KMS-11 (cell line): Measurements from ENCODE around the gene TEAD1.

Source experiments
- H2AFZ ChIP-seq: fragments of 200-600 bp; sonication (generic); 2 replicates; pipeline ENCODE4 v1.6.1; 2016; ENCODE audit warnings: antibody characterized with exemption, mixed run types, low read depth
- H3K27ac ChIP-seq: fragments of 200-600 bp; sonication (generic); 2 replicates; pipeline ENCODE4 v1.6.1; 2016; ENCODE audit warnings: mild to moderate bottlenecking, mixed run types
- H3K27me3 ChIP-seq: fragments of 200-600 bp; sonication (generic); 2 replicates; pipeline ENCODE4 v1.6.1; 2017; ENCODE audit warnings: mild to moderate bottlenecking, low read depth, mixed run types, moderate library complexity; ENCODE audit not compliant: insufficient read depth
- H3K36me3 ChIP-seq: fragments of 200-600 bp; sonication (generic); 2 replicates; pipeline ENCODE4 v1.6.1; 2017; ENCODE audit warnings: mild to moderate bottlenecking, mixed run types; ENCODE audit not compliant: insufficient read depth
- H3K4me1 ChIP-seq: fragments of 200-600 bp; sonication (generic); 2 replicates; pipeline ENCODE4 v1.6.1; 2016; ENCODE audit warnings: mild to moderate bottlenecking, low read depth, mixed run types; ENCODE audit not compliant: poor library complexity, severe bottlenecking
- H3K4me2 ChIP-seq: fragments of 200-600 bp; sonication (generic); 2 replicates; pipeline ENCODE4 v1.7.0; 2016; ENCODE audit warnings: mild to moderate bottlenecking, mixed run types
- H3K4me3 ChIP-seq: fragments of 200-600 bp; sonication (generic); IDR thresholded peaks from 2 replicates; pipeline ENCODE4 v1.6.1; 2017; ENCODE audit warnings: low read depth, low read length, mixed read lengths; ENCODE audit not compliant: insufficient read depth
- H3K79me2 ChIP-seq: fragments of 200-600 bp; sonication (generic); 2 replicates; pipeline ENCODE4 v1.6.1; 2016; ENCODE audit warnings: low read depth, mixed run types; ENCODE audit not compliant: insufficient read depth
- H3K9ac ChIP-seq: fragments of 200-600 bp; sonication (generic); 2 replicates; pipeline ENCODE4 v1.6.1; 2016; ENCODE audit warnings: mild to moderate bottlenecking, mixed run types
- H4K20me1 ChIP-seq: fragments of 200-600 bp; sonication (generic); 2 replicates; pipeline ENCODE4 v1.6.1; 2016; ENCODE audit warnings: mild to moderate bottlenecking, mixed run types; ENCODE audit not compliant: insufficient read depth
- CTCF ChIP-seq: fragments of 200-600 bp; sonication (generic); conservative IDR thresholded peaks from 2 replicates; pipeline ENCODE4 v1.6.1; 2017; ENCODE audit warnings: low read depth, mild to moderate bottlenecking, antibody characterized with exemption, low read length, moderate library complexity, mixed read lengths

The TEAD1 gene

GRCh38 chr11:12924650-12925049, 250.4 kb downstream of the TEAD1 start:
- no peak for TF ChIP-seq CTCF
- H3K4me3 ChIP-seq = no peak overlapping the region
- no peak overlapping the region for H3K4me2 ChIP-seq
- H3K9ac ChIP-seq = no peak overlapping the region
- H3K27ac ChIP-seq = no peak overlapping the region
- H3K27me3 ChIP-seq = no peaks in the 10 kb centered on the region
- H4K20me1 ChIP-seq = no peaks in the 10 kb centered on the region
- H2AFZ ChIP-seq = no peak overlapping the region
- no peaks in the 10 kb centered on the region for H3K36me3 ChIP-seq
- H3K79me2 ChIP-seq = no peaks in the 10 kb centered on the region
- no peaks in the 10 kb centered on the region for H3K4me1 ChIP-seq

- Histone ChIP-seq H3K79me2 (no peaks in the 10 kb centered on the region), H3K27ac (no peak overlapping the region)
Measured at GRCh38 chr11:12925520-12925919, 251.3 kb downstream of the TEAD1 start.

GRCh38 chr11:12927221-12927620, 253.0 kb downstream of the TEAD1 start:
- no peaks in the 10 kb centered on the region for H3K79me2 ChIP-seq
- H3K27me3 ChIP-seq = no peaks in the 10 kb centered on the region
- H3K4me1 ChIP-seq = no peaks in the 10 kb centered on the region
- H3K27ac ChIP-seq = no peak overlapping the region
- H3K4me2 ChIP-seq = no peak overlapping the region
- H3K4me3 ChIP-seq = no peak overlapping the region
- no peak overlapping the region for H3K9ac ChIP-seq
- no peak overlapping the region for H2AFZ ChIP-seq
- H4K20me1 ChIP-seq = no peaks in the 10 kb centered on the region
- no peak for TF ChIP-seq CTCF
- H3K36me3 ChIP-seq = no peaks in the 10 kb centered on the region

More at GRCh38 chr11:12925520-12925919, 251.3 kb downstream of the TEAD1 start:
- H3K36me3 ChIP-seq = no peaks in the 10 kb centered on the region
- no peaks in the 10 kb centered on the region for H4K20me1 ChIP-seq
- no peak for TF ChIP-seq CTCF
- H2AFZ ChIP-seq = no peak overlapping the region
- no peak overlapping the region for H3K4me2 ChIP-seq
- H3K4me1 ChIP-seq = no peaks in the 10 kb centered on the region
- no peak overlapping the region for H3K4me3 ChIP-seq
- no peak overlapping the region for H3K9ac ChIP-seq
- H3K27me3 ChIP-seq = no peaks in the 10 kb centered on the region

- H3K4me3 ChIP-seq = no peak overlapping the region
- no peak for TF ChIP-seq CTCF
- H3K79me2 ChIP-seq = no peaks in the 10 kb centered on the region
Measured at GRCh38 chr11:12927886-12928285, 253.7 kb downstream of the TEAD1 start.

More at GRCh38 chr11:12927886-12928285, 253.7 kb downstream of the TEAD1 start:
- H3K4me1 ChIP-seq = no peaks in the 10 kb centered on the region
- no peak overlapping the region for H3K4me2 ChIP-seq
- no peaks in the 10 kb centered on the region for H3K27me3 ChIP-seq
- no peak overlapping the region for H2AFZ ChIP-seq
- no peak overlapping the region for H3K9ac ChIP-seq
- no peaks in the 10 kb centered on the region for H3K36me3 ChIP-seq
- no peak overlapping the region for H3K27ac ChIP-seq
- H4K20me1 ChIP-seq = no peaks in the 10 kb centered on the region
